Effector memory CD8-positive, alpha-beta T cell (primary cell): ENCODE results near the gene CNKSR3.
"Not testable (repeated sequence)": the region's sequence is repeated elsewhere in the genome, so short reads cannot be mapped to it uniquely, and the experiment has no call there.

Experiments
- ATAC-seq: fragments of 150-1000 bp; cut with Tn5 transposase; replicated peaks from 2 replicates; pipeline ENCODE4 v1.10.0; 2021; ENCODE audit warnings: mild to moderate bottlenecking, moderate library complexity
- DNase-seq, 3 experiments: peaks; one replicate each; pipeline ENCODE4 v3.0.0; 2021
- H3K27ac Mint-ChIP-seq, 2 donors: one replicate each; pipeline ENCODE4 v1.8.0; 2022; ENCODE audit warnings: mild to moderate bottlenecking in 2 of 2, mixed read lengths in 2 of 2, moderate library complexity in 2 of 2
- H3K27me3 Mint-ChIP-seq, 2 donors: one replicate each; pipeline ENCODE4 v1.8.0; 2022; ENCODE audit warnings: mixed read lengths in 2 of 2
- H3K36me3 Mint-ChIP-seq: one replicate; pipeline ENCODE4 v1.8.0; 2022; ENCODE audit warnings: mild to moderate bottlenecking, moderate library complexity, mixed read lengths; ENCODE audit not compliant: insufficient read depth
- H3K4me1 Mint-ChIP-seq, 2 donors: one replicate each; pipeline ENCODE4 v1.8.0; 2022; ENCODE audit warnings: low read depth in 2 of 2, mixed read lengths in 2 of 2
- H3K4me3 Mint-ChIP-seq, 2 donors: one replicate each; pipeline ENCODE4 v1.8.0; 2022; ENCODE audit warnings: mild to moderate bottlenecking in 2 of 2, mixed read lengths in 2 of 2, moderate library complexity in 2 of 2
- H3K9me3 Mint-ChIP-seq, 2 donors: one replicate each; pipeline ENCODE4 v1.8.0; 2022; ENCODE audit warnings: mixed read lengths in 2 of 2

The CNKSR3 gene

GRCh38 chr6:154516276-154516675 lies 5.8 kb upstream of the CNKSR3 start:
- DNase-seq (no peak), ATAC-seq (no peak)
- H3K27me3 Mint-ChIP-seq: peaks cover 37 to 51% of the 10 kb centered on the region in 2 donors
- H3K27ac Mint-ChIP-seq: no peak overlapping the region
- H3K9me3 Mint-ChIP-seq: no peaks in the 10 kb centered on the region
- H3K4me1 Mint-ChIP-seq: peaks cover 0 to 4% of the 10 kb centered on the region in 2 donors
- H3K36me3 Mint-ChIP-seq: no peaks in the 10 kb centered on the region
- no peak overlapping the region for H3K4me3 Mint-ChIP-seq

GRCh38 chr6:154515826-154516225 lies 5.3 kb upstream of the CNKSR3 start:
- DNase-seq: no peak
- H3K4me3 Mint-ChIP-seq: no peak overlapping the region
- no peak overlapping the region for H3K27ac Mint-ChIP-seq

GRCh38 chr6:154515076-154515475 lies 4.6 kb upstream of the CNKSR3 start:
- not testable (repeated sequence) for H3K27ac Mint-ChIP-seq, H3K9me3 Mint-ChIP-seq, ATAC-seq, H3K4me1 Mint-ChIP-seq, DNase-seq, H3K36me3 Mint-ChIP-seq, H3K4me3 Mint-ChIP-seq
- H3K27me3 Mint-ChIP-seq: peaks cover 37 to 51% of the 10 kb centered on the region in 2 donors

More at GRCh38 chr6:154515826-154516225, 5.3 kb upstream of the CNKSR3 start:
- Mint-ChIP-seq H3K9me3 (no peaks in the 10 kb centered on the region), H3K4me1 (peaks cover 0 to 4% of the 10 kb centered on the region in 2 donors), H3K27me3 (peaks cover 37 to 51% of the 10 kb centered on the region in 2 donors), H3K36me3 (no peaks in the 10 kb centered on the region)
- no peak for ATAC-seq

GRCh38 chr6:154514481-154514880 lies 4.0 kb upstream of the CNKSR3 start:
- H3K27me3 Mint-ChIP-seq: peaks cover 31 to 55% of the 10 kb centered on the region in 2 donors
- H3K36me3 Mint-ChIP-seq: no peaks in the 10 kb centered on the region
- H3K4me1 Mint-ChIP-seq: peaks cover 0 to 4% of the 10 kb centered on the region in 2 donors
- no peaks in the 10 kb centered on the region for H3K9me3 Mint-ChIP-seq
- no peak overlapping the region for H3K27ac Mint-ChIP-seq
- H3K4me3 Mint-ChIP-seq: no peak overlapping the region
- ATAC-seq: no peak
- DNase-seq: no peak

- Mint-ChIP-seq H3K9me3 (no peaks in the 10 kb centered on the region), H3K36me3 (no peaks in the 10 kb centered on the region), H3K4me1 (peaks cover 0 to 6% of the 10 kb centered on the region in 2 donors), H3K4me3 (no peak overlapping the region), H3K27me3 (peaks cover 37 to 62% of the 10 kb centered on the region in 2 donors), H3K27ac (no peak overlapping the region)
- ATAC-seq (no peak), DNase-seq (no peak)
Observed at GRCh38 chr6:154513601-154514320, 3.3 kb upstream of the CNKSR3 start.

- H3K4me1 Mint-ChIP-seq: peaks cover 0 to 6% of the 10 kb centered on the region in 2 donors
- H3K27ac Mint-ChIP-seq: no peak overlapping the region
- ATAC-seq (no peak), DNase-seq (no peak)
- peaks cover 44 to 68% of the 10 kb centered on the region in 2 donors for H3K27me3 Mint-ChIP-seq
- H3K4me3 Mint-ChIP-seq: no peak overlapping the region
- no peaks in the 10 kb centered on the region for H3K9me3 Mint-ChIP-seq
- no peaks in the 10 kb centered on the region for H3K36me3 Mint-ChIP-seq
Observed at GRCh38 chr6:154512201-154512600, 1.7 kb upstream of the CNKSR3 start.

GRCh38 chr6:154511791-154512190 lies 1.3 kb upstream of the CNKSR3 start:
- Mint-ChIP-seq H3K27me3 (peaks cover 47 to 66% of the 10 kb centered on the region in 2 donors), H3K9me3 (no peaks in the 10 kb centered on the region), H3K36me3 (no peaks in the 10 kb centered on the region), H3K4me1 (peaks cover 0 to 6% of the 10 kb centered on the region in 2 donors), H3K27ac (no peak overlapping the region), H3K4me3 (peak overlapping the region in 1 of 2 donors; percentile 9)
- ATAC-seq (no peak), DNase-seq (no peak)

GRCh38 chr6:154509421-154510143 lies 903 bp downstream of the CNKSR3 start:
- Mint-ChIP-seq H3K27ac (no peak overlapping the region), H3K4me1 (peaks cover 0 to 6% of the 10 kb centered on the region in 2 donors), H3K9me3 (peaks cover 0 to 2% of the 10 kb centered on the region in 2 donors), H3K27me3 (peaks cover 49 to 68% of the 10 kb centered on the region in 2 donors), H3K36me3 (no peaks in the 10 kb centered on the region), H3K4me3 (peak overlapping the region in 1 of 2 donors; percentile 23)
- no peak for DNase-seq
- no peak for ATAC-seq

GRCh38 chr6:154508573-154509375 lies 1.7 kb downstream of the CNKSR3 start:
- ATAC-seq: no peak
- Mint-ChIP-seq H3K36me3 (no peaks in the 10 kb centered on the region), H3K27me3 (peaks cover 49 to 72% of the 10 kb centered on the region in 2 donors), H3K4me1 (peaks cover 0 to 6% of the 10 kb centered on the region in 2 donors), H3K27ac (no peak overlapping the region), H3K4me3 (peak overlapping the region in 1 of 2 donors; percentile 23), H3K9me3 (peaks cover 0 to 2% of the 10 kb centered on the region in 2 donors)
- DNase-seq: no peak

- H3K27me3 Mint-ChIP-seq: peaks cover 36 to 66% of the 10 kb centered on the region in 2 donors
- H3K4me3 Mint-ChIP-seq: no peak overlapping the region
- no peak for ATAC-seq
- DNase-seq: no peak
- no peak overlapping the region for H3K27ac Mint-ChIP-seq
- peaks cover 0 to 6% of the 10 kb centered on the region in 2 donors for H3K4me1 Mint-ChIP-seq
- no peaks in the 10 kb centered on the region for H3K36me3 Mint-ChIP-seq
- peaks cover 0 to 2% of the 10 kb centered on the region in 2 donors for H3K9me3 Mint-ChIP-seq
Observed at GRCh38 chr6:154506991-154507898, 3.2 kb downstream of the CNKSR3 start.

- ATAC-seq: no peak
- peaks cover 29 to 63% of the 10 kb centered on the region in 2 donors for H3K27me3 Mint-ChIP-seq
- H3K27ac Mint-ChIP-seq: no peak overlapping the region
Observed at GRCh38 chr6:154506582-154506981, 3.9 kb downstream of the CNKSR3 start.

GRCh38 chr6:154506108-154506507 lies 4.4 kb downstream of the CNKSR3 start:
- DNase-seq (no peak), ATAC-seq (no peak)
- Mint-ChIP-seq H3K27ac (no peak overlapping the region), H3K4me1 (peaks cover 5 to 6% of the 10 kb centered on the region in 2 donors), H3K27me3 (peaks cover 27 to 65% of the 10 kb centered on the region in 2 donors), H3K9me3 (peaks cover 0 to 2% of the 10 kb centered on the region in 2 donors), H3K36me3 (peaks cover 3% of the 10 kb centered on the region), H3K4me3 (no peak overlapping the region)

More at GRCh38 chr6:154506582-154506981, 3.9 kb downstream of the CNKSR3 start:
- H3K4me1 Mint-ChIP-seq: peaks cover under 1 to 3% of the 10 kb centered on the region in 2 donors
- no peak overlapping the region for H3K4me3 Mint-ChIP-seq
- peaks cover 0 to 2% of the 10 kb centered on the region in 2 donors for H3K9me3 Mint-ChIP-seq
- no peaks in the 10 kb centered on the region for H3K36me3 Mint-ChIP-seq
- DNase-seq: no peak
